Middle frontal gyrus (tissue), 1 donor: ENCODE measurements around the gene MAP3K15.

Experiments used
- DNase-seq: peaks from one replicate; pipeline ENCODE4 v3.0.0-alpha.2; 2015; ENCODE audit warnings: low spot score; ENCODE audit errors: extremely low spot score

Gene MAP3K15

DNA sequence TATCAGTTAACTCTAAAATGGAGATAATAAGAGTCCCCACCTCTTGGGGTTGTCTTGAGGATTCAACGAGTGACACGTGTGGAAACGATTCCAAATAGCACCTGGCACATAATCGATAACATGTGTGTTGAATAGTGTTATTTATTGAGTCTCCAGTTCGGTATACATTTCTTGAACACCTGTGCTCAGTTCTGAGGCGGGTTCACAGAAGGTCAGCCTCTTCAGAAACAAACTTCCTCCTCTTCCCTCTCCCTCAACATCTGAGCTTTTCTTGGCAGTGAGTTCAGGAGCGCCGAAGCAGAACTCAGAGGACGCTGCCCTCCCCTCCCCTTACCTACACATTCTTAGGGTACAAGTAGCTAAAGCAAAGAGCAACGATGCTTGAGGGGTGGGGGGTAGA is 170.6 kb downstream of the MAP3K15 start:
- DNase-seq, result no peak

DNA sequence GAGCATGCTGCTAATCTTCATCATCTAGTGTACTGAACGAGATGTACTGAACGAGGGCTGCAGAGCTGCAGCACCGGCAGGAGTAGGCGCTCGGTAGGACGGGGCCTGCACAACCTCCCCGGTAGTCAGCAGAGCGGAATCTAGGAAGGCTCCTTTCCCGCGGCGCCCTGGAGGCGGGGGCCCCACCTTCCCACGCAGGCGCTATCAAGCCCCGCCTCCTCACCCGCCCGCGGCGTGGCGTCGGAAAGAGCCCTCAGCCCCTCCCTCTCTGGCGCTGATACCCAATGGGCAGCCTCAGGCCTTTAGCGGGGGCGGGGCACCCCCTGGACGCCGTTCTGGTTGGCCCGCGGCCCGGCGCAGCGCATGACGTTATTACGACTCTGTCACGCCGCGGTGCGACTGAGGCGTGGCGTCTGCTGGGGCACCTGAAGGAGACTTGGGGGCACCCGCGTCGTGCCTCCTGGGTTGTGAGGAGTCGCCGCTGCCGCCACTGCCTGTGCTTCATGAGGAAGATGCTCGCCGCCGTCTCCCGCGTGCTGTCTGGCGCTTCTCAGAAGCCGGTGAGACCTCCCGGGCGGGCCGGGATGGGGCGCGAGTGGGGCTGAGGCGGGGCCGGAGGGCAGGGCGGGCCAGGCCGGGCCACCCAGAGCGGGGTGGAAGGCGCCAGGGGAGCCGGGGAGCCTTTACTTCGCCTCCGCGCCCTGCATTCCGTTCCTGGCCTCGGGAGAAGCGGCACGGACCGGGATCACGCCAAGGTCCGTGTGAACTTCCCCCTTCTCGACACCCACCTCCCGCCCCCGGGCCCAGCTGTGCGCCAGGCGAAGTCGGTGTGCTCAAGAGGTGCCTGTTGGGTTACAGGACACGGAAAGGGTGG is 171.5 kb downstream of the MAP3K15 start, which contains the start of gene PDHA1:
TSS of gene PDHA1 (plus strand) at position 393 of the 874 bp plus-strand sequence. CDS start at position 504, 111 bp downstream.
- peak; percentile 81 for DNase-seq

DNA sequence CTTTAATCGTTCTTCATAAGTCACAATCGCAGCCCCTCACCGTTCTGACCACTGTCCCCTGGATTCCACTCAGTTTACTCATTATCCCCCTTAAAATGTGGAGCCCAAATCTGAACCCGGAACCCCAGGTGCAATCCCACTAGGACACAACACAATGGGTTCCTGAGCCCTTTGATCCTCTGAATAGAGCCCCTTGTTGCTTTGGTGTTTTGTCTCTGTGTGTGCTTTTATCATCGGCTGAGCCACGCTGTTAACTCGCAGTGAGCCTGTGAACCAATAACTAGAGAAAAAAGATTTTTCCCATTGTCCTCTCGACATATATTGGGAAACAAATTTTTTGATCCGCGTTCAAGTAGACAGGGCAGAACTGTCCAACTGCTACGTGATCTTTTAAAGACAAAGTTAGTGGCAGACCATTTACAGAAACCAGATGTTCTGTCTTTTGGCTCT is 172.2 kb downstream of the MAP3K15 start:
- DNase-seq, result no peak

DNA sequence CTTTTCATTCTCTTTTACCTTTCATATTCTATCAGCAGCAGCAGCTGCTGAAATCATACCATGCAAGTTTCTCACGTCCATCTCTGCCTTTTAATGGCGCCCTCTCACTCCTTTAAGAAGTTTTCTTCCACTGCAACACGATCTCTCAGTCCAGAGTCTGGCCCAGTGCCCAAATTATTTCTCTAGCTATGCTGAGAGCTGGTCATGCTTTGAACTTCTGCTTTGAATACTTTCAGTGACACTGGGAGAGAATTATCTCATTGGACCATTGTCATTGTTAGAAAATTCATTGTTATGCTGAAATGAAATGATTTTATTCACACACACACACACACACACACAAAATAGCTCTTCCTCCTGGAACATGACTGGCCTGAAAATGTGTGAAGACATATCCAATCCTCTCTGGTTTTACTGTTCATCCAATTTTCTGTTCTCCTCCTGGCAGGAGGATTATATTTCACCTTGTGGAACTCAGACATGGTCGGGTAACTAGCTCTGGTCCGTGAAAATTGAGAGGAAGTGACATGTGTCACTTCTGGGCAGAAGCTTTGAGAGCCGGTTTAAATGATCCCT is 172.9 kb downstream of the MAP3K15 start:
- no peak for DNase-seq

DNA sequence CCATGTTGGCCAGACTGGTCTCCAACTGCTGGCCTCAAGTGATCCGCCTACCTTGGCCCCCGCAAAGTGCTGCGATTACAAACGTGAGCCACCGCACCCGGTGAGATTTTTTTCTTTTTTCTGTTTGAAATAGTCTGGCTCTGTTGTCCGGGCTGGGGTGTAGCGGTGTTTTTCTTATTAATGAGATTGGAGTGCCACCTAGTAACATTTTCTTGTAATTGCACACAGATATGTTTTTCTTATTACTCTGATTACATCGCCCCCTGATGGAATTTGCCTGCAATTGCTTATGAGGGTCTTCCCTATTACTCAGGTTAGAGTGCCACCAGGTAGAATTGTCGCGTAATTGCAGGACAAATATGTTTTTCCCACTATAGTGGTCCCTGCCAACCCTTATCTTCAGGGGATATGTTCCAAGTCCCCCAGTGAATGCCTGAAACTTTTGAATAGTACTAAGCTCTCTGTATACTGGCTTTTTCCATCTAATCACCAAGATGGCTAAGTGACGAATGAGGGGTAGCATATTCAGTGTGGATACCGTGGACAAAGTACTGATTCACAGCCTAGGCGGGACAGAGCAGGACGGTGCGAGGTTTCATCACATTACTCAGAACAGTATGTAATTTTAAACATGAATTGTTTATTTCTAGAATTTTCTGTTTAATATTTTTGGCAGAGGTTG is 180.2 kb downstream of the MAP3K15 start:
- DNase-seq, result no peak

DNA sequence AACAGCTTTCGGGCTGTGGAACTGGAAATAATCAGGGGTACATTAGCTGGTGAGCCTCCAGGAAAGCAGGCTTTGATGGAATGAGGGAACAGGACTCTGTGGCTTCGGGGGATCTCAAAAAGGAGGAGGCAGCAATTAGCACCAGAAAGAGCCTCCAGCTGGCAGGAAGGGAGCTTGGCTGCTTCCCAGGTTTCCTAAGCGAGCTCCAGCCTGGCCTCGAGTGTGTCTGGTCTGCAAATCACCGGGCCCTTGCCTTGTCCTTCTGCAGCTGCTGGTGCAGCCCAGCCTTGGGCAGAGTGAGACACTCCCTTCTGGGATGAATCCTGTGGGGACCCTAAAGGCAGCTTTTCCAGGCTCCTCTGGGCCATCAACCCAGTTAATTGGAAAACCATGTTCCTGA is 182.3 kb downstream of the MAP3K15 start:
- no peak for DNase-seq

DNA sequence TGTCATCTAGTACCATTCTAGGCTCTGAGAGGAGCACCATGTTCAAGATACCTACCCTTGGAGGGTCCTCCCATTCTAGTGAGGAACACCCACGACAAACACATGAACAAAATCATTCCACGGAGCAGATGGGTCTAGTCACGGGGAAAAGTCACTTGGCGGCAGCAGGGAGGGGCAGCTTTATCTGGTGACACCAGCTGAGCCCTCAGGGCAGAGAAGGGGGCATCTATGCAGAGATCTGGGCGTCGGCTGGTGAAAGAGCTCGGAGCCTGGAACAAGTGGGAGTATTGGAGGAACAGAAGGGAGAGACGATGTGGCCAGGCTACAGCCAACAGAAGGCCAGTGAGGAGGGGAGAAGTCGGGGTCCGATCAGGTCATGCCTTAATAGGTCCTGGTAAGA is 183.5 kb downstream of the MAP3K15 start:
- DNase-seq, result no peak

DNA sequence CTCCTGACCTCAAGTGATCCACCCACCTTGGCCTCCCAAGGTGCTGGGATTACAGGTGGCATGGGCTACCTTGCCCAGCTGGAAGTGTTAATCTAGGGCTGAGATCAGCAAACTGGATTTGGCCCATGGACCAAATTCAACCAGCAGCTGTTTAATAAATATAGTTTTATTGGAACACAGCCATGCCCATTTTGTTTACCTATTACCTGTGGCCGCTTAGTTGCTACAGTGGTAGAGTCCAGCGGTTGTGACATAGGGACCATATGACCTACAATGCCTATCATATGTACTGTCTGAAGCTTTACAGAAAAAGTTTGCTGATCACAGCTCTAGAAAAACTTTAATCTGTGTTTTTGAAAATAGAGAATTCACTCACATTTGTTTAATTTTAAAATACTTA is 188.7 kb downstream of the MAP3K15 start:
- DNase-seq, result no peak
